Keratinocyte (primary cell): ENCODE data around the gene PTPRU.

Experiments used
- EZH2 ChIP-seq: IDR thresholded peaks from one replicate; pipeline ENCODE4 v1.6.1; 2012; ENCODE audit warnings: inconsistent platforms, mild to moderate bottlenecking, low read length, moderate library complexity
- TF ChIP-seq, protein P1 (sequence below), 3 experiments: IDR thresholded peaks in 1 of 3; conservative IDR thresholded peaks in 1 of 3; optimal IDR thresholded peaks in 1 of 3; 2 replicates in 2 of 3; 3 replicates in 1 of 3; pipeline versions ENCODE3 to v1.5.1; 2011; ENCODE audit warnings: low read length in 3 of 3, mild to moderate bottlenecking in 3 of 3, moderate library complexity in 2 of 3, control low read depth in 1 of 3, inconsistent platforms in 1 of 3; ENCODE audit not compliant: insufficient read depth in 2 of 3; ENCODE audit errors: extremely low read depth in 1 of 3

DNA sequence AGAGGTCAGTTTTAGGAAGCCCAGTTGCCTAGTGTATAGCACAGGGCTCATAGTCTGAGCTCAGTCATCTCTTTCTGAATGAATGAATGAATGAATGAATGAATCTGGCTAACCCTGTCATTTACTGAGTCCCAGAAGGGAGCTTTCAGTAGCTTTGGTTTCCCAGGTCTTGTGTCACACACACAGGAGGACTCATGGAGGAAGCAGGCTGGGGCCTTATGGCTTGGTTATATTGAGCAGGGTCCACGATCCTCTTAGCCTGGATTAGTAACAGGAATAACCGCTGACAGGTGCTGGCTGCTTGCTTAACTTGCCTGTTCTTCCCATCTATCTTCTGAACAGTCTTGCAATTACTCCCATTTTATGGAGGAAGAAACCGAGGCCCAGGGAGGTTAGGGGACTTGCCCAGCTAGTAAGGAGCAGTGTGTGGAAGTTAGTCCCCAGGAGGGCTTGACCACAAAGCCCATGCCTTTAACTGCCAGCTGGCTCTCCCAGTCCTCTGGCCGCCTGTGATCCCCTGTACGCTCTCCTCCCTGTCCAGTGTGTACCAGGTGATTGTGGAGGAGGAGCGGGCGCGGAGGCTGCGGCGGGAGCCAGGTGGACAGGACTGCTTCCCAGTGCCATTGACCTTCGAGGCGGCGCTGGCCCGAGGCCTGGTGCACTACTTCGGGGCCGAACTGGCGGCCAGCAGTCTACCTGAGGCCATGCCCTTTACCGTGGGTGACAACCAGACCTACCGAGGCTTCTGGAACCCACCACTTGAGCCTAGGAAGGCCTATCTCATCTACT, 46.0 kb downstream of the PTPRU start:
- TF ChIP-seq EZH2 = no peak
- TF ChIP-seq, protein P1, sequence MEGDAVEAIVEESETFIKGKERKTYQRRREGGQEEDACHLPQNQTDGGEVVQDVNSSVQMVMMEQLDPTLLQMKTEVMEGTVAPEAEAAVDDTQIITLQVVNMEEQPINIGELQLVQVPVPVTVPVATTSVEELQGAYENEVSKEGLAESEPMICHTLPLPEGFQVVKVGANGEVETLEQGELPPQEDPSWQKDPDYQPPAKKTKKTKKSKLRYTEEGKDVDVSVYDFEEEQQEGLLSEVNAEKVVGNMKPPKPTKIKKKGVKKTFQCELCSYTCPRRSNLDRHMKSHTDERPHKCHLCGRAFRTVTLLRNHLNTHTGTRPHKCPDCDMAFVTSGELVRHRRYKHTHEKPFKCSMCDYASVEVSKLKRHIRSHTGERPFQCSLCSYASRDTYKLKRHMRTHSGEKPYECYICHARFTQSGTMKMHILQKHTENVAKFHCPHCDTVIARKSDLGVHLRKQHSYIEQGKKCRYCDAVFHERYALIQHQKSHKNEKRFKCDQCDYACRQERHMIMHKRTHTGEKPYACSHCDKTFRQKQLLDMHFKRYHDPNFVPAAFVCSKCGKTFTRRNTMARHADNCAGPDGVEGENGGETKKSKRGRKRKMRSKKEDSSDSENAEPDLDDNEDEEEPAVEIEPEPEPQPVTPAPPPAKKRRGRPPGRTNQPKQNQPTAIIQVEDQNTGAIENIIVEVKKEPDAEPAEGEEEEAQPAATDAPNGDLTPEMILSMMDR (optimal IDR thresholded peaks at IDR 0.05 in 1 of 3, IDR thresholded peaks at IDR 0.05 in 1 of 3, conservative IDR thresholded peaks at IDR 0.05 in 1 of 3; ENCODE audit: extremely low read depth in 1 of 3, insufficient read depth in 2 of 3, low read length in 3 of 3) = no peak
